Measurements from ENCODE around the gene MCM9.

The MCM9 gene

DNA sequence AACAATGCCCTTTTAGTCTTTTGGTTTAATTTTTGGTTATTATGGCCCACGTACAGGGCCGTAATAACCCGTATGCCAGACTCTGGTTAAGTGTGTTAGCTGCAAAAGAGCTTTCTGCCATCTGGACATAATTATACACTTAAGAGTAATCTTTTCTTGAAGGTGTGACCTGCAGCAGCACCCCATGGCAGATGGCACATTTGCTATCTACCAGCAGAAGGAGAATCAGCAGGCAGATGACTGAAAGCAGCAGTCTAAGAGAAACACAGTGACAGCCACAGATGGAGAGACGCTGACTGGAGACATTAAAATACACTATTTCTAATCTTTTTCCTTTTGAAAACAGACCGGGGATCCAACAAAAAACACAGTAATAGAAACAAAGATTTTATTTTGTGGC is 22.3 kb downstream of the MCM9 start:
- Histone ChIP-seq H2AFZ (ENCODE audit: low read length) (no peak overlapping the region), H3K79me2 (ENCODE audit: insufficient read depth, low read length) (no peaks in the 10 kb centered on the region), H3K36me3 (ENCODE audit: insufficient read depth, low read length) (peaks cover 86% of the 10 kb centered on the region), H3K27ac (ENCODE audit: low read depth, low read length, poor library complexity, severe bottlenecking) (no peak overlapping the region), H3K9me2 (ENCODE audit: low read depth, low read length) (no peaks in the 10 kb centered on the region), H3F3A (ENCODE audit: insufficient read depth, low read length) (no peaks in the 10 kb centered on the region; the same call in 1 of the 2 replicates), H3K4me1 (ENCODE audit: insufficient read depth, low read length, severe bottlenecking) (no peaks in the 10 kb centered on the region), H3K9ac (ENCODE audit: low read length) (no peak overlapping the region), H3K4me3 (ENCODE audit: low read depth, low read length, poor library complexity, severe bottlenecking) (no peak overlapping the region), H3K9me3 (ENCODE audit: low read length) (no peaks in the 10 kb centered on the region), H4K20me1 (ENCODE audit: insufficient read depth, low read length) (no peaks in the 10 kb centered on the region), H3K4me2 (ENCODE audit: low read length) (no peak overlapping the region), H3K27me3 (ENCODE audit: insufficient read depth, low read length) (no peaks in the 10 kb centered on the region)
- TF ChIP-seq CTCF (IDR thresholded peaks at IDR 0.05; ENCODE audit: low read length) (no peak), EZH2 (IDR thresholded peaks at IDR 0.05; ENCODE audit: borderline replicate concordance, low read length) (no peak)

- no peak overlapping the region for H3K9ac ChIP-seq (ENCODE audit: low read length)
- H4K20me1 ChIP-seq (ENCODE audit: insufficient read depth, low read length): no peaks in the 10 kb centered on the region
- H3K9me2 ChIP-seq (ENCODE audit: low read depth, low read length): no peaks in the 10 kb centered on the region
- no peak overlapping the region for H2AFZ ChIP-seq (ENCODE audit: low read length)
- TF ChIP-seq CTCF (IDR thresholded peaks at IDR 0.05; ENCODE audit: low read length) (no peak), EZH2 (IDR thresholded peaks at IDR 0.05; ENCODE audit: borderline replicate concordance, low read length) (no peak)
- no peaks in the 10 kb centered on the region for H3K27me3 ChIP-seq (ENCODE audit: insufficient read depth, low read length)
- H3K4me3 ChIP-seq (ENCODE audit: low read depth, low read length, poor library complexity, severe bottlenecking): no peak overlapping the region
- no peaks in the 10 kb centered on the region for H3K79me2 ChIP-seq (ENCODE audit: insufficient read depth, low read length)
- H3K36me3 ChIP-seq (ENCODE audit: insufficient read depth, low read length): peaks cover 94% of the 10 kb centered on the region
- no peaks in the 10 kb centered on the region; the same call in 1 of the 2 replicates for H3F3A ChIP-seq (ENCODE audit: insufficient read depth, low read length)
- H3K27ac ChIP-seq (ENCODE audit: low read depth, low read length, poor library complexity, severe bottlenecking): no peak overlapping the region
- no peak overlapping the region for H3K4me2 ChIP-seq (ENCODE audit: low read length)
- no peaks in the 10 kb centered on the region for H3K4me1 ChIP-seq (ENCODE audit: insufficient read depth, low read length, severe bottlenecking)
- no peaks in the 10 kb centered on the region for H3K9me3 ChIP-seq (ENCODE audit: low read length)
These were observed 26.5 kb downstream of the MCM9 start for GRCh38 chr6:118908441-118908840.

GRCh38 chr6:118905851-118906250 is 29.1 kb downstream of the MCM9 start:
- Histone ChIP-seq H2AFZ (ENCODE audit: low read length) (no peak overlapping the region), H3K4me2 (ENCODE audit: low read length) (no peak overlapping the region), H3K36me3 (ENCODE audit: insufficient read depth, low read length) (peaks cover 97% of the 10 kb centered on the region), H3K9me2 (ENCODE audit: low read depth, low read length) (no peaks in the 10 kb centered on the region), H3K4me3 (ENCODE audit: low read depth, low read length, poor library complexity, severe bottlenecking) (no peak overlapping the region), H3K27ac (ENCODE audit: low read depth, low read length, poor library complexity, severe bottlenecking) (no peak overlapping the region), H3K79me2 (ENCODE audit: insufficient read depth, low read length) (peaks cover 13% of the 10 kb centered on the region), H3K27me3 (ENCODE audit: insufficient read depth, low read length) (no peaks in the 10 kb centered on the region), H4K20me1 (ENCODE audit: insufficient read depth, low read length) (no peaks in the 10 kb centered on the region), H3K4me1 (ENCODE audit: insufficient read depth, low read length, severe bottlenecking) (peaks cover 14% of the 10 kb centered on the region), H3K9me3 (ENCODE audit: low read length) (no peaks in the 10 kb centered on the region), H3F3A (ENCODE audit: insufficient read depth, low read length) (no peaks in the 10 kb centered on the region; the same call in 1 of the 2 replicates), H3K9ac (ENCODE audit: low read length) (no peak overlapping the region)
- TF ChIP-seq EZH2 (IDR thresholded peaks at IDR 0.05; ENCODE audit: borderline replicate concordance, low read length): no peak
- TF ChIP-seq CTCF (IDR thresholded peaks at IDR 0.05; ENCODE audit: low read length): no peak
